Measurements from ENCODE around the gene KRTAP23-1. TPM values are rescaled to one million over a fixed set of nuclear protein-coding genes. Genes with fewer than 3 reads are reported as not detected.

Gene KRTAP23-1
- total RNA-seq, 1 experiment from 2014 or later = not detected

- DNase-seq (ENCODE audit: low spot score) = no peak
- TF ChIP-seq CTCF (conservative IDR thresholded peaks at IDR 0.05; ENCODE audit: low read depth, low read length) (no peak), EZH2 (IDR thresholded peaks at IDR 0.05; ENCODE audit: borderline replicate concordance, low read depth, low read length, poor library complexity, severe bottlenecking) (no peak)
- BruUV-seq (replicated peaks) = no TSS peak
- no peak overlapping the region for H3K4me3 ChIP-seq (ENCODE audit: low read depth, low read length, poor library complexity, severe bottlenecking)
- H3K27ac ChIP-seq (ENCODE audit: low read depth, low read length, poor library complexity, severe bottlenecking) = no peak overlapping the region
- ChIA-PET CTCF (no interaction called here), POLR2A (ENCODE audit: low non-redundant PET) (no interaction called here)
- H3K27me3 ChIP-seq (replicated peaks; ENCODE audit: insufficient read depth, low read depth, low read length, poor library complexity) = no peaks in the 10 kb centered on the region
- no peaks in the 10 kb centered on the region for H3K9me3 ChIP-seq (ENCODE audit: low read depth, low read length, poor library complexity, severe bottlenecking)
- H3K4me1 ChIP-seq (ENCODE audit: insufficient read depth, low read length, poor library complexity, severe bottlenecking) = no peaks in the 10 kb centered on the region
- H3K36me3 ChIP-seq (ENCODE audit: insufficient read depth, low read length, poor library complexity, severe bottlenecking) = no peaks in the 10 kb centered on the region
- intact Hi-C loops (cut with micrococcal nuclease; ENCODE audit: unreplicated experiment) = no loop called here
These were observed 22.0 kb downstream of the KRTAP23-1 start for GRCh38 chr21:30326390-30326789.

- TF ChIP-seq CTCF (conservative IDR thresholded peaks at IDR 0.05; ENCODE audit: low read depth, low read length) (no peak), EZH2 (IDR thresholded peaks at IDR 0.05; ENCODE audit: borderline replicate concordance, low read depth, low read length, poor library complexity, severe bottlenecking) (no peak)
- Histone ChIP-seq H3K27ac (ENCODE audit: low read depth, low read length, poor library complexity, severe bottlenecking) (no peak within 1 kb of the TSS), H3K36me3 (ENCODE audit: insufficient read depth, low read length, poor library complexity, severe bottlenecking) (no peaks in the 10 kb centered on the region), H3K9me3 (ENCODE audit: low read depth, low read length, poor library complexity, severe bottlenecking) (no peaks in the 10 kb centered on the region), H3K4me3 (ENCODE audit: low read depth, low read length, poor library complexity, severe bottlenecking) (no peak within 1 kb of the TSS), H3K27me3 (replicated peaks; ENCODE audit: insufficient read depth, low read depth, low read length, poor library complexity) (no peaks in the 10 kb centered on the region), H3K4me1 (ENCODE audit: insufficient read depth, low read length, poor library complexity, severe bottlenecking) (no peaks in the 10 kb centered on the region)
- ChIA-PET POLR2A (ENCODE audit: low non-redundant PET) (no interaction called here), CTCF (no interaction called here)
- intact Hi-C loops (cut with micrococcal nuclease; ENCODE audit: unreplicated experiment) = no loop called here
- DNase-seq (ENCODE audit: low spot score) = no peak
- BruUV-seq (replicated peaks) = no TSS peak
These were observed 28.2 kb downstream of the KRTAP23-1 start, which contains the start of gene KRTAP26-1 for GRCh38 chr21:30320215-30320614. Gene KRTAP26-1, minus strand, starts transcription at chr21:30320315. Its CDS starts 280 bp downstream, at chr21:30320035.

- intact Hi-C loops (cut with micrococcal nuclease; ENCODE audit: unreplicated experiment) = no loop called here
- no TSS peak for BruUV-seq (replicated peaks)
- DNase-seq (ENCODE audit: low spot score) = no peak
- Histone ChIP-seq H3K9me3 (ENCODE audit: low read depth, low read length, poor library complexity, severe bottlenecking) (no peaks in the 10 kb centered on the region), H3K4me1 (ENCODE audit: insufficient read depth, low read length, poor library complexity, severe bottlenecking) (no peaks in the 10 kb centered on the region), H3K36me3 (ENCODE audit: insufficient read depth, low read length, poor library complexity, severe bottlenecking) (no peaks in the 10 kb centered on the region), H3K27ac (ENCODE audit: low read depth, low read length, poor library complexity, severe bottlenecking) (no peak overlapping the region), H3K4me3 (ENCODE audit: low read depth, low read length, poor library complexity, severe bottlenecking) (no peak overlapping the region), H3K27me3 (replicated peaks; ENCODE audit: insufficient read depth, low read depth, low read length, poor library complexity) (peaks cover 13% of the 10 kb centered on the region)
- TF ChIP-seq CTCF (conservative IDR thresholded peaks at IDR 0.05; ENCODE audit: low read depth, low read length) (no peak), EZH2 (IDR thresholded peaks at IDR 0.05; ENCODE audit: borderline replicate concordance, low read depth, low read length, poor library complexity, severe bottlenecking) (no peak)
- ChIA-PET CTCF (no interaction called here), POLR2A (ENCODE audit: low non-redundant PET) (no interaction called here)
These were observed 32.7 kb downstream of the KRTAP23-1 start for GRCh38 chr21:30315701-30316100.

Measured in A673 (cell line).